Lower lobe of right lung (tissue), 2 donors: ENCODE results near the gene TTC36. TPM values are rescaled to one million over a fixed set of nuclear protein-coding genes. Genes with fewer than 3 reads are reported as not detected.
"Not testable (repeated sequence)": the region's sequence is repeated elsewhere in the genome, so short reads cannot be mapped to it uniquely, and the experiment has no call there.

Experiments used
- ATAC-seq, 2 donors: fragments of 200-7000 bp; cut with Tn5 transposase; one replicate each; pipeline ENCODE4 v1.9.1; 2020 to 2022; ENCODE audit warnings: mild to moderate bottlenecking in 2 of 2, moderate library complexity in 2 of 2
- DNase-seq: peaks from one replicate; pipeline ENCODE4 v3.0.0-alpha.2; 2020
- H3K27ac ChIP-seq: fragments of 200-600 bp; one replicate; pipeline ENCODE4 v1.8.0; 2022
- H3K27me3 ChIP-seq: fragments of 200-600 bp; one replicate; pipeline ENCODE4 v1.8.0; 2022; ENCODE audit warnings: low read depth
- H3K36me3 ChIP-seq: fragments of 200-600 bp; one replicate; pipeline ENCODE4 v1.8.0; 2022; ENCODE audit warnings: mild to moderate bottlenecking
- H3K4me1 ChIP-seq: fragments of 200-600 bp; one replicate; pipeline ENCODE4 v1.8.0; 2022
- H3K4me3 ChIP-seq: fragments of 200-600 bp; one replicate; pipeline ENCODE4 v1.8.0; 2022; ENCODE audit warnings: mild to moderate bottlenecking
- H3K9me3 ChIP-seq: fragments of 200-600 bp; one replicate; pipeline ENCODE4 v1.8.0; 2022
- CTCF ChIP-seq: fragments of 200-600 bp; IDR thresholded peaks from one replicate; pipeline ENCODE4 v1.8.0; 2022; ENCODE audit warnings: antibody characterized with exemption, mild to moderate bottlenecking
- intact Hi-C: fragments of 100-400 bp; cut with DNase I; formaldehyde crosslinking; loops from one replicate; pipeline ENCODE4 v1.11.0; 2022
- total RNA-seq: library from RNA; stranded (reverse); fragmentation: NEBNext Ultra II Directional; extraction: Animal tissue kit (Norgen Biotek cat#: 25700); gene quantifications from one replicate; pipeline ENCODE4 v1.2.1, GENCODE V29; 2021
- donor health status: DM: no; HTN: yes; CAD: no; lungs with severe emphysema.

Gene TTC36
- total RNA-seq, 1 donor from 2014 or later: 1.0 TPM

- Histone ChIP-seq H3K4me1 (peaks cover 45% of the 10 kb centered on the region), H3K27me3 (no peaks in the 10 kb centered on the region), H3K9me3 (no peaks in the 10 kb centered on the region), H3K36me3 (no peaks in the 10 kb centered on the region), H3K27ac (peak overlapping the region; percentile 99), H3K4me3 (peak overlapping the region; percentile 99)
- peak; percentile 38 to 46 for ATAC-seq
- TF ChIP-seq CTCF: no peak
- no peak for DNase-seq
- intact Hi-C loops: no loop called here
These were observed 45.8 kb downstream of the TTC36 start for GRCh38 chr11:118572981-118573550.

- H3K9me3 ChIP-seq: no peaks in the 10 kb centered on the region
- no peak overlapping the region for H3K27ac ChIP-seq
- peak overlapping the region; percentile 99 for H3K4me3 ChIP-seq
- peaks cover 51% of the 10 kb centered on the region for H3K4me1 ChIP-seq
- H3K36me3 ChIP-seq: no peaks in the 10 kb centered on the region
- ATAC-seq: no peak
- intact Hi-C loops: no loop called here
- H3K27me3 ChIP-seq: no peaks in the 10 kb centered on the region
- no peak for TF ChIP-seq CTCF
- no peak for DNase-seq
These were observed 47.4 kb downstream of the TTC36 start for GRCh38 chr11:118574636-118575035.

- H3K4me3 ChIP-seq, H3K9me3 ChIP-seq, intact Hi-C loops, H3K27me3 ChIP-seq, ATAC-seq, DNase-seq, H3K27ac ChIP-seq: not testable (repeated sequence)
- H3K4me1 ChIP-seq: peaks cover 58% of the 10 kb centered on the region
- H3K36me3 ChIP-seq: peaks cover 21% of the 10 kb centered on the region
These were observed 50.7 kb downstream of the TTC36 start for GRCh38 chr11:118577995-118578394.

Other genes starting within 250 kb of the TTC36 start
- 9.9 TPM for gene CD3E, start 222.7 kb upstream of the TTC36 start, total RNA-seq
- gene CD3D, start 184.8 kb upstream of the TTC36 start, total RNA-seq: 7.4 TPM
- gene CD3G, start 183.1 kb upstream of the TTC36 start, total RNA-seq: 4.0 TPM
- gene UBE4A, start 167.9 kb upstream of the TTC36 start, total RNA-seq: 40.8 TPM
- 154 TPM for gene ATP5MG, start 125.9 kb upstream of the TTC36 start, total RNA-seq
- gene KMT2A, start 91.0 kb upstream of the TTC36 start, total RNA-seq: 66.3 TPM
- gene TMEM25, start 3.7 kb downstream of the TTC36 start, total RNA-seq: 18.3 TPM
- 18.5 TPM for gene IFT46, start 38.5 kb downstream of the TTC36 start, total RNA-seq
- gene ARCN1, start 44.9 kb downstream of the TTC36 start, total RNA-seq: 122 TPM
- gene PHLDB1, start 80.1 kb downstream of the TTC36 start, total RNA-seq: 71.8 TPM
- gene TREH, start 152.2 kb downstream of the TTC36 start, total RNA-seq: 0.30 TPM